Activated CD4-positive, alpha-beta T cell treated with anti-CD3 and anti-CD28 coated beads, Interleukin-2, Interleukin-4, amounts not matched to agents 100 ng/mL and 50 ng/mL, durations not matched to agents 16 hours and 8 hours (primary cell): ENCODE data around the gene KCNC4.

Experiments used
- DNase-seq: peaks from one replicate; pipeline ENCODE4 v3.0.0-alpha.2; 2020; ENCODE audit warnings: low spot score

Gene KCNC4

GRCh38 chr1:110254604-110255391, 44.7 kb downstream of the KCNC4 start:
- DNase-seq = no peak

- DNase-seq = no peak
Observed at GRCh38 chr1:110255392-110255787, 45.3 kb downstream of the KCNC4 start.

- no peak for DNase-seq
Observed at GRCh38 chr1:110258734-110259133, 48.6 kb downstream of the KCNC4 start.

GRCh38 chr1:110259770-110260169, 49.7 kb downstream of the KCNC4 start:
- no peak for DNase-seq
